HAP-1 (cell line): ENCODE measurements around the gene PNLDC1.
"Not testable (repeated sequence)": the region's sequence is repeated elsewhere in the genome, so short reads cannot be mapped to it uniquely, and the experiment has no call there.

ENCODE experiments used
- DNase-seq, 2 experiments: peaks; one replicate each; pipeline ENCODE4 v3.0.0-alpha.2; 2016 to 2020; ENCODE audit warnings: low spot score in 2 of 2
- H3K27me3 ChIP-seq: fragments of 250-450 bp; sonication (Bioruptor Pico); 2 replicates; pipeline ENCODE4 v1.5.1; 2020; ENCODE audit warnings: low read depth, mild to moderate bottlenecking, moderate library complexity
- H3K36me3 ChIP-seq: fragments of 250-450 bp; sonication (Bioruptor Pico); replicated peaks from 2 replicates; pipeline ENCODE4 v1.5.1; 2020; ENCODE audit warnings: mild to moderate bottlenecking
- H3K4me1 ChIP-seq: fragments of 250-450 bp; sonication (Bioruptor Pico); 2 replicates; pipeline ENCODE4 v1.5.1; 2020; ENCODE audit warnings: mild to moderate bottlenecking
- H3K4me3 ChIP-seq: fragments of 250-450 bp; sonication (Bioruptor Pico); 2 replicates; pipeline ENCODE4 v1.5.1; 2020; ENCODE audit warnings: mild to moderate bottlenecking, moderate library complexity
- H3K9me3 ChIP-seq: fragments of 250-450 bp; sonication (Bioruptor Pico); 2 replicates; pipeline ENCODE4 v1.5.1; 2020; ENCODE audit warnings: mild to moderate bottlenecking, moderate library complexity
- in situ Hi-C: fragments of 300-500 bp; cut with MboI; formaldehyde crosslinking; loops from 3 replicates; pipeline ENCODE4 v1.14.3; 2020; ENCODE audit warnings: low sequenced_read_pairs, inconsistent platforms, mixed read lengths

The PNLDC1 gene

GRCh38 chr6:159833997-159834603, 34.0 kb downstream of the PNLDC1 start:
- peaks cover 3% of the 10 kb centered on the region; the same call in 1 of the 2 replicates for H3K4me1 ChIP-seq
- no peaks in the 10 kb centered on the region for H3K36me3 ChIP-seq
- no peaks in the 10 kb centered on the region for H3K27me3 ChIP-seq
- no peaks in the 10 kb centered on the region for H3K9me3 ChIP-seq
- H3K4me3 ChIP-seq = no peak overlapping the region
- DNase-seq = no peak
- in situ Hi-C loops = no loop called here

- in situ Hi-C loops = no loop called here
- Histone ChIP-seq H3K9me3 (no peaks in the 10 kb centered on the region), H3K27me3 (no peaks in the 10 kb centered on the region), H3K36me3 (no peaks in the 10 kb centered on the region), H3K4me1 (no peaks in the 10 kb centered on the region), H3K4me3 (no peak overlapping the region)
- DNase-seq = no peak
Observed at GRCh38 chr6:159836718-159837490, 36.8 kb downstream of the PNLDC1 start.

- H3K4me3 ChIP-seq = no peak overlapping the region
- in situ Hi-C loops = no loop called here
- no peaks in the 10 kb centered on the region for H3K27me3 ChIP-seq
- no peak for DNase-seq
- H3K4me1 ChIP-seq = no peaks in the 10 kb centered on the region
- no peaks in the 10 kb centered on the region for H3K9me3 ChIP-seq
- H3K36me3 ChIP-seq = no peaks in the 10 kb centered on the region
Observed at GRCh38 chr6:159837511-159837910, 37.4 kb downstream of the PNLDC1 start.

GRCh38 chr6:159838020-159838744, 38.1 kb downstream of the PNLDC1 start:
- no peaks in the 10 kb centered on the region for H3K36me3 ChIP-seq
- no peak overlapping the region for H3K4me3 ChIP-seq
- H3K27me3 ChIP-seq = no peaks in the 10 kb centered on the region
- no peak for DNase-seq
- H3K9me3 ChIP-seq = no peaks in the 10 kb centered on the region
- in situ Hi-C loops = no loop called here
- no peaks in the 10 kb centered on the region for H3K4me1 ChIP-seq

GRCh38 chr6:159842035-159842434, 42.0 kb downstream of the PNLDC1 start:
- in situ Hi-C loops = no loop called here

GRCh38 chr6:159844737-159845645, 44.9 kb downstream of the PNLDC1 start:
- no peaks in the 10 kb centered on the region for H3K27me3 ChIP-seq
- no peak overlapping the region for H3K4me3 ChIP-seq
- no peaks in the 10 kb centered on the region for H3K36me3 ChIP-seq
- in situ Hi-C loops = no loop called here
- no peaks in the 10 kb centered on the region for H3K4me1 ChIP-seq
- peaks cover 6% of the 10 kb centered on the region; the same call in 1 of the 2 replicates for H3K9me3 ChIP-seq
- DNase-seq = no peak

More at GRCh38 chr6:159842035-159842434, 42.0 kb downstream of the PNLDC1 start:
- Histone ChIP-seq H3K4me1 (no peaks in the 10 kb centered on the region), H3K36me3 (no peaks in the 10 kb centered on the region), H3K27me3 (no peaks in the 10 kb centered on the region), H3K4me3 (no peak overlapping the region), H3K9me3 (no peaks in the 10 kb centered on the region)
- no peak for DNase-seq

- DNase-seq, H3K27me3 ChIP-seq, in situ Hi-C loops: not testable (repeated sequence)
Observed at GRCh38 chr6:159848552-159848951, 48.5 kb downstream of the PNLDC1 start.

GRCh38 chr6:159849851-159850250, 49.8 kb downstream of the PNLDC1 start:
- in situ Hi-C loops, H3K9me3 ChIP-seq, H3K27me3 ChIP-seq, H3K4me1 ChIP-seq, DNase-seq, H3K36me3 ChIP-seq, H3K4me3 ChIP-seq: not testable (repeated sequence)

More at GRCh38 chr6:159848552-159848951, 48.5 kb downstream of the PNLDC1 start:
- not testable (repeated sequence) for H3K4me3 ChIP-seq, H3K4me1 ChIP-seq, H3K36me3 ChIP-seq, H3K9me3 ChIP-seq

GRCh38 chr6:159852877-159853276, 52.8 kb downstream of the PNLDC1 start:
- H3K36me3 ChIP-seq = no peaks in the 10 kb centered on the region
- in situ Hi-C loops = no loop called here
- H3K27me3 ChIP-seq = no peaks in the 10 kb centered on the region
- H3K4me1 ChIP-seq = no peaks in the 10 kb centered on the region
- H3K4me3 ChIP-seq = no peak overlapping the region
- H3K9me3 ChIP-seq = peaks cover 5% of the 10 kb centered on the region; the same call in 1 of the 2 replicates
- peak; percentile 10 to 34 for DNase-seq

GRCh38 chr6:159853754-159854153, 53.7 kb downstream of the PNLDC1 start:
- no peaks in the 10 kb centered on the region; the same call in 1 of the 2 replicates for H3K9me3 ChIP-seq
- H3K36me3 ChIP-seq = no peaks in the 10 kb centered on the region
- H3K27me3 ChIP-seq = no peaks in the 10 kb centered on the region
- H3K4me3 ChIP-seq = no peak overlapping the region
- H3K4me1 ChIP-seq = no peaks in the 10 kb centered on the region
- no peak for DNase-seq
- in situ Hi-C loops = no loop called here

- DNase-seq = no peak
- in situ Hi-C loops = no loop called here
Observed at GRCh38 chr6:159854959-159855358, 54.9 kb downstream of the PNLDC1 start.

GRCh38 chr6:159858259-159858658, 58.2 kb downstream of the PNLDC1 start:
- Histone ChIP-seq H3K27me3 (peaks cover 9% of the 10 kb centered on the region), H3K4me1 (no peaks in the 10 kb centered on the region; the same call in 1 of the 2 replicates), H3K4me3 (no peak overlapping the region), H3K9me3 (no peaks in the 10 kb centered on the region), H3K36me3 (no peaks in the 10 kb centered on the region)
- DNase-seq = no peak
- in situ Hi-C loops = no loop called here

More at GRCh38 chr6:159854959-159855358, 54.9 kb downstream of the PNLDC1 start:
- Histone ChIP-seq H3K4me1 (no peaks in the 10 kb centered on the region; the same call in 1 of the 2 replicates), H3K9me3 (no peaks in the 10 kb centered on the region), H3K4me3 (no peak overlapping the region), H3K27me3 (no peaks in the 10 kb centered on the region), H3K36me3 (no peaks in the 10 kb centered on the region)

- in situ Hi-C loops = loop anchor here (10.0 kb wide), 1 partner anchor 594 kb away; no protein-coding TSS in a partner anchor
- H3K27me3 ChIP-seq = peaks cover 9% of the 10 kb centered on the region
- no peak for DNase-seq
- no peaks in the 10 kb centered on the region for H3K36me3 ChIP-seq
- no peaks in the 10 kb centered on the region for H3K9me3 ChIP-seq
- no peak overlapping the region for H3K4me3 ChIP-seq
- H3K4me1 ChIP-seq = no peaks in the 10 kb centered on the region; the same call in 1 of the 2 replicates
Observed at GRCh38 chr6:159860482-159860881, 60.4 kb downstream of the PNLDC1 start.
